ENCODE measurements around the gene GPR25.

DNA sequence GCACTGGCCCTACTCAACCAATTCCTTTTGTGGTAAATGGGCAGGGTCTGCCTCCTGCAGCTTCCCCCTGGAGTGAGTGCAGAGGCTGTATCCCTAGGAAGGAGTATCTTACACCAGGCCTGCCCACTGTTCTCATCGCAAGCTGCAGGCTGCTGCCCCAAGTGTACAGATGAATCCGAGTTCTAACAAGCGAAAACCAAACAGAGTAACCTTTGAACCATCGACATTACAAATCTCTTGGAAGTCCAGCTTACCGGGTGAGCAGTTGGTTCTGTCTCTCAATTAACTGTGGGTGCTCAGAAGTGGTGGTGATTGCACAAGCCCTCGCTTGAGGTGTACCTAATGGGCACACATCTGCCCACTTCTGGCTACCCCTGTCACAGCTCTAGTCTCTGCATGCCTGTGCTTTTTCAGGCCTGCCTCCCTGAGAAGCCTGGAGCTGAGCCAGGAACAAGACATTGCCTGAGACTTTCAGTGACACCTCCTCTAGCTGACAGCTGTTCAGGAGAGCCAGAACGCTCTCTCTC is 44.6 kb downstream of the GPR25 start:
- TF ChIP-seq, protein P1, sequence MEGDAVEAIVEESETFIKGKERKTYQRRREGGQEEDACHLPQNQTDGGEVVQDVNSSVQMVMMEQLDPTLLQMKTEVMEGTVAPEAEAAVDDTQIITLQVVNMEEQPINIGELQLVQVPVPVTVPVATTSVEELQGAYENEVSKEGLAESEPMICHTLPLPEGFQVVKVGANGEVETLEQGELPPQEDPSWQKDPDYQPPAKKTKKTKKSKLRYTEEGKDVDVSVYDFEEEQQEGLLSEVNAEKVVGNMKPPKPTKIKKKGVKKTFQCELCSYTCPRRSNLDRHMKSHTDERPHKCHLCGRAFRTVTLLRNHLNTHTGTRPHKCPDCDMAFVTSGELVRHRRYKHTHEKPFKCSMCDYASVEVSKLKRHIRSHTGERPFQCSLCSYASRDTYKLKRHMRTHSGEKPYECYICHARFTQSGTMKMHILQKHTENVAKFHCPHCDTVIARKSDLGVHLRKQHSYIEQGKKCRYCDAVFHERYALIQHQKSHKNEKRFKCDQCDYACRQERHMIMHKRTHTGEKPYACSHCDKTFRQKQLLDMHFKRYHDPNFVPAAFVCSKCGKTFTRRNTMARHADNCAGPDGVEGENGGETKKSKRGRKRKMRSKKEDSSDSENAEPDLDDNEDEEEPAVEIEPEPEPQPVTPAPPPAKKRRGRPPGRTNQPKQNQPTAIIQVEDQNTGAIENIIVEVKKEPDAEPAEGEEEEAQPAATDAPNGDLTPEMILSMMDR (conservative IDR thresholded peaks at IDR 0.05; ENCODE audit: low read depth, low read length), result no peak
- no peak for TF ChIP-seq EZH2 (IDR thresholded peaks at IDR 0.05; ENCODE audit: borderline replicate concordance, low read depth, low read length, poor library complexity, severe bottlenecking)
